Spleen (tissue), 11 donors: ENCODE results near the gene SNRPA1. TPM values are rescaled to one million over a fixed set of nuclear protein-coding genes. Genes with fewer than 3 reads are reported as not detected.

Experiments
- DNase-seq: peaks from one replicate; pipeline ENCODE4 v3.0.0-alpha.2; 2020
- H3K27ac ChIP-seq, 8 donors: fragments of 200-600 bp; sonication (generic) in 7 of 8; 1 replicate in 4 of 8; 2 replicates in 4 of 8; pipeline versions ENCODE4 v1.5.0 to v1.8.0; 2016 to 2021; ENCODE audit warnings: inconsistent platforms in 4 of 8, mild to moderate bottlenecking in 4 of 8, moderate library complexity in 1 of 8
- H3K27me3 ChIP-seq, 7 donors: fragments of 200-600 bp; sonication (generic) in 6 of 7; replicated peaks in 1 of 7; 1 replicate in 4 of 7; 2 replicates in 3 of 7; pipeline versions ENCODE4 v1.5.0 to v1.8.0; 2016 to 2021; ENCODE audit warnings: inconsistent platforms in 3 of 7, mild to moderate bottlenecking in 1 of 7
- H3K36me3 ChIP-seq, 6 donors: fragments of 200-600 bp; sonication (generic) in 5 of 6; 1 replicate in 4 of 6; 2 replicates in 2 of 6; pipeline versions ENCODE4 v1.5.0 to v1.8.0; 2016 to 2021; ENCODE audit warnings: inconsistent platforms in 2 of 6
- H3K4me1 ChIP-seq, 6 donors: fragments of 200-600 bp; sonication (generic) in 5 of 6; 1 replicate in 3 of 6; 2 replicates in 3 of 6; pipeline versions ENCODE4 v1.5.0 to v1.8.0; 2016 to 2021; ENCODE audit warnings: inconsistent platforms in 3 of 6
- H3K4me3 ChIP-seq, 8 donors: fragments of 200-600 bp; sonication (generic) in 7 of 8; 1 replicate in 4 of 8; 2 replicates in 4 of 8; pipeline versions ENCODE4 v1.5.0 to v1.8.0; 2016 to 2021; ENCODE audit warnings: inconsistent platforms in 4 of 8, mild to moderate bottlenecking in 4 of 8, moderate library complexity in 2 of 8
- H3K9me3 ChIP-seq, 8 donors: fragments of 200-600 bp; sonication (generic) in 7 of 8; 1 replicate in 4 of 8; 2 replicates in 4 of 8; pipeline versions ENCODE4 v1.5.0 to v1.8.0; 2016 to 2021; ENCODE audit warnings: inconsistent platforms in 4 of 8
- CTCF ChIP-seq, 11 experiments: fragments of 200-600 bp in 7 of 11; fragments of 450-650 bp in 4 of 11; sonication (generic) in 4 of 11; IDR thresholded peaks in 8 of 11; conservative IDR thresholded peaks in 3 of 11; 1 replicate in 7 of 11; 2 replicates in 4 of 11; pipeline versions ENCODE4 v1.4.0 to v1.8.0; 2016 to 2021; ENCODE audit warnings: antibody characterized with exemption in 11 of 11, inconsistent platforms in 4 of 11, mild to moderate bottlenecking in 1 of 11
- POLR2A ChIP-seq, 3 donors: fragments of 450-650 bp; IDR thresholded peaks; one replicate each; pipeline ENCODE4 v1.5.1; 2017; ENCODE audit warnings: antibody characterized with exemption in 3 of 3, mild to moderate bottlenecking in 1 of 3
- POLR2AphosphoS5 ChIP-seq, 3 donors: sonication (generic); formaldehyde crosslinking; IDR thresholded peaks; one replicate each; pipeline ENCODE4 v1.5.1; 2017; ENCODE audit warnings: antibody characterized with exemption in 3 of 3
- WGBS, 5 donors: extraction: QIAGEN DNeasy Blood & Tissue Kit in 3 of 5; methylation state at CpG; one replicate each; pipeline versions ENCODE4 v1.1.5 to v1.1.7; 2013 to 2018; 5-methylcytosine and 5-hydroxymethylcytosine counted together
- intact Hi-C: fragments of 100-400 bp; cut with DNase I; formaldehyde crosslinking; loops from one replicate; pipeline ENCODE4 v1.15.0; 2023; ENCODE audit warnings: low total_unique reads
- polyA plus RNA-seq, 3 donors: library from polyadenylated mRNA; stranded (reverse); fragments of 200-250 nt; gene quantifications; one replicate each; pipeline ENCODE4 v1.2.1, GENCODE V29; 2013
- total RNA-seq, 7 donors: library from RNA; depleted of rRNA in 3 of 7; stranded (reverse); fragments of >200 nt in 3 of 7; fragmentation: NEBNext Ultra II Directional in 4 of 7; extraction: Animal tissue kit (Norgen Biotek cat#: 25700) in 4 of 7; gene quantifications; one replicate each; pipeline versions ENCODE4 v1.1.0 to v1.2.1, GENCODE V29; 2016 to 2021
- donor health status: healthy with polysubstance abuse.
- donor health status: DM: no; HTN: no; CAD: no; lungs with moderate emphysema.
- donor health status: DM: no; HTN: no; CAD: no.
- donor health status: Bipolar disorder and iron deficiency.
- donor health status: healthy.
- donor health status: DM: no; HTN: no; CAD: no.
- donor health status: DM: yes; HTN: yes; CAD: no.

The SNRPA1 gene
- total and polyA plus RNA-seq, 10 donors: 56.2 to 85.4 (median 74.6) TPM

- WGBS, 5 donors: 75 to 84% (median 78%) methylated on average over 22 to 24 of the region's 24 CpGs
- H3K27me3 ChIP-seq: peaks cover 0 to 4% (median 0%) of the 10 kb centered on the region in 7 donors
- no peak for TF ChIP-seq CTCF (IDR thresholded peaks at IDR 0.05 in 8 of 11, conservative IDR thresholded peaks at IDR 0.05 in 3 of 11)
- no peak for TF ChIP-seq POLR2A (IDR thresholded peaks at IDR 0.05)
- peak in 2 of 3 donors; percentile 20 to 25 for TF ChIP-seq POLR2AphosphoS5 (IDR thresholded peaks at IDR 0.05)
- peak; percentile 61 for DNase-seq
- no peak overlapping the region for H3K4me3 ChIP-seq
- intact Hi-C loops: no loop called here
- H3K9me3 ChIP-seq: no peaks in the 10 kb centered on the region
- H3K27ac ChIP-seq: no peak overlapping the region
- peaks cover 0 to 82% (median 11%) of the 10 kb centered on the region in 6 donors for H3K36me3 ChIP-seq
- no peaks in the 10 kb centered on the region for H3K4me1 ChIP-seq
Observed at GRCh38 chr15:101307048-101307896, 12.2 kb upstream of the SNRPA1 start.

- Histone ChIP-seq H3K4me1 (no peaks in the 10 kb centered on the region), H3K27me3 (peaks cover 0 to 4% (median 0%) of the 10 kb centered on the region in 7 donors), H3K4me3 (no peak overlapping the region), H3K9me3 (no peaks in the 10 kb centered on the region), H3K36me3 (peaks cover 0 to 79% (median 11%) of the 10 kb centered on the region in 6 donors), H3K27ac (no peak overlapping the region)
- intact Hi-C loops: no loop called here
- DNase-seq: no peak
- TF ChIP-seq CTCF (IDR thresholded peaks at IDR 0.05 in 8 of 11, conservative IDR thresholded peaks at IDR 0.05 in 3 of 11) (no peak), POLR2A (IDR thresholded peaks at IDR 0.05) (no peak)
- 75 to 84% (median 78%) methylated on average over 10 of the region's 10 CpGs for WGBS, 5 donors
Observed at GRCh38 chr15:101306341-101307047, 11.4 kb upstream of the SNRPA1 start.

GRCh38 chr15:101305820-101306255 lies 10.8 kb upstream of the SNRPA1 start:
- Histone ChIP-seq H3K4me3 (no peak overlapping the region), H3K27me3 (peaks cover 0 to 4% (median 0%) of the 10 kb centered on the region in 7 donors), H3K27ac (no peak overlapping the region), H3K9me3 (no peaks in the 10 kb centered on the region), H3K4me1 (peaks cover 0 to 1% (median 0%) of the 10 kb centered on the region in 6 donors), H3K36me3 (peaks cover 0 to 73% (median 11%) of the 10 kb centered on the region in 6 donors)
- intact Hi-C loops: no loop called here
- WGBS, 5 donors: 76 to 90% (median 87%) methylated on average over 8 of the region's 8 CpGs
- no peak for TF ChIP-seq POLR2AphosphoS5 (IDR thresholded peaks at IDR 0.05)
- TF ChIP-seq POLR2A (IDR thresholded peaks at IDR 0.05): no peak
- no peak for TF ChIP-seq CTCF (IDR thresholded peaks at IDR 0.05 in 8 of 11, conservative IDR thresholded peaks at IDR 0.05 in 3 of 11)
- no peak for DNase-seq

- no peaks in the 10 kb centered on the region for H3K9me3 ChIP-seq
- intact Hi-C loops: no loop called here
- DNase-seq: no peak
- peaks cover 0 to 49% (median 8%) of the 10 kb centered on the region in 6 donors for H3K36me3 ChIP-seq
- H3K27ac ChIP-seq: no peak overlapping the region
- no peak overlapping the region for H3K4me3 ChIP-seq
- TF ChIP-seq POLR2A (IDR thresholded peaks at IDR 0.05) (no peak), POLR2AphosphoS5 (IDR thresholded peaks at IDR 0.05) (no peak), CTCF (IDR thresholded peaks at IDR 0.05 in 8 of 11, conservative IDR thresholded peaks at IDR 0.05 in 3 of 11) (no peak)
- 72 to 78% (median 75%) methylated on average over 4 of the region's 4 CpGs for WGBS, 5 donors
- H3K4me1 ChIP-seq: peaks cover 0 to 9% (median 5%) of the 10 kb centered on the region in 6 donors
- H3K27me3 ChIP-seq: peaks cover 0 to 4% (median 0%) of the 10 kb centered on the region in 7 donors
Observed at GRCh38 chr15:101303408-101303807, 8.4 kb upstream of the SNRPA1 start.
